Activated naive CD4-positive, alpha-beta T cell treated with anti-CD3 and anti-CD28 coated beads, Interleukin-2, amount 50 U/mL, for 72 hours (primary cell): ENCODE data around the gene ACSBG1. TPM values are rescaled to one million over a fixed set of nuclear protein-coding genes. Genes with fewer than 3 reads are reported as not detected.

Source experiments
- ATAC-seq, 2 donors: fragments of 150-1000 bp; cut with Tn5 transposase; 2 replicates each; pipeline ENCODE4 v1.10.0; 2021; ENCODE audit warnings: mild to moderate bottlenecking in 2 of 2, moderate library complexity in 2 of 2
- DNase-seq, 2 donors: peaks; one replicate each; pipeline ENCODE4 v3.0.0; 2021 to 2022; ENCODE audit warnings: low spot score in 2 of 2
- H3K27ac Mint-ChIP-seq, 2 donors: one replicate each; pipeline ENCODE4 v1.8.0; 2022; ENCODE audit warnings: mild to moderate bottlenecking in 2 of 2, mixed read lengths in 2 of 2
- H3K36me3 Mint-ChIP-seq, 2 donors: one replicate each; pipeline ENCODE4 v1.8.0; 2022; ENCODE audit warnings: mixed read lengths in 2 of 2
- H3K9me3 Mint-ChIP-seq, 2 donors: one replicate each; pipeline ENCODE4 v1.8.0; 2022; ENCODE audit warnings: mixed read lengths in 2 of 2
- total RNA-seq, 2 donors: library from RNA; stranded (reverse); gene quantifications; one replicate each; pipeline ENCODE4 v1.2.3, GENCODE V29; 2022

The ACSBG1 gene
- total RNA-seq, 2 donors from 2014 or later: not detected

DNA sequence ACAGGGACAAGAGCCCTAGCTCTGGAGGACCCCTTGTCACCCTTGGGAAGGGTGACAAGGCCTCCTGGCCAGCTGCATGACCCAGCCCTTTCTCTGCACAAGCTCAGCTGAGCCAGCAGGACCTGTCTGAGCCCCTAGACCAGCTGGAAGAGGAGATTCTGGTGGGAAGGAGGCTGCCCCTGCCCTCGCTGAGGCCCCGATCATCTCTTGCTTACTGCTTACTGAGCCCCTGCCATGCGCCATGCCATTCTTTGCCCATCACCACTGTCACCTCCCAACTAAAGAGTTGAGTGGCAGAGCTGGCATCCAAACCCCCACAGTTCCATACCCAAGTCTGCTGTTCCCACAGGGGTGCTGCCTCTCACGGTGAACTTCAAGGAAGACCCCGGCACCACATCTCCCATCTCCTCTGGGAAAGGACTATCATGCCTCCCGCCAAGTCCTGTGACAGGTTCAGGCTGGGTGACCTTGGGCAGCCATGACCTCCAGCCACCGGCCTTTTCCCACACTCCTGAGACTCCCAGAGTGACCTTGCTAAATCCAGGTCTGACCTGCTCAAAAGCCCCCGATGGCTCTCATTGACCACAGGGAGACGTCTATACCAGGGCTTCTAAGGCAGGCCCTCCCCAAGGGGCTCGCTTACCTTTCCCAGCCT is 34.0 kb downstream of the ACSBG1 start:
- ATAC-seq: no peak
- H3K27ac Mint-ChIP-seq: no peak overlapping the region
- no peaks in the 10 kb centered on the region for H3K36me3 Mint-ChIP-seq
- no peak for DNase-seq
- no peaks in the 10 kb centered on the region for H3K9me3 Mint-ChIP-seq

DNA sequence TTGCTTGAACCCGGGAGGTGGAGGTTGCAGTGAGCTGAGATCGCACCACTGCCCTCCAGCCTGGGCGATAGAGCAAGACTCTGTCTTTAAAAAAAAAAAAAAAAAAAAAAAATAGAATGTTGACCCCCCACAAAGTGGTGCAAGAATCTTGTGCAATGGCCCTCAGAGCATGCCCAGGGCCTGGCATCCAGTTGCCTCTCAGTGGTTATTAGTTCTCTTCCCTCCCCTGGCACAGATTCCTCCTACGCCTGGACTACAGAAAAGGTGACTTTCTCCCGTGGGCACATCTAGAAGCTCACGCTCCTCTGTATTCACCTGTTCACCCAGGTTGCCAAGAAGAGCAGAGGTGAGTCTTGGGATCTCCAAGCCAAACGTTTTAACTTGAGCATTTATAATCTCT is 36.7 kb downstream of the ACSBG1 start:
- no peaks in the 10 kb centered on the region for H3K9me3 Mint-ChIP-seq
- DNase-seq (no peak), ATAC-seq (no peak)
- no peaks in the 10 kb centered on the region for H3K36me3 Mint-ChIP-seq
- no peak overlapping the region for H3K27ac Mint-ChIP-seq

DNA sequence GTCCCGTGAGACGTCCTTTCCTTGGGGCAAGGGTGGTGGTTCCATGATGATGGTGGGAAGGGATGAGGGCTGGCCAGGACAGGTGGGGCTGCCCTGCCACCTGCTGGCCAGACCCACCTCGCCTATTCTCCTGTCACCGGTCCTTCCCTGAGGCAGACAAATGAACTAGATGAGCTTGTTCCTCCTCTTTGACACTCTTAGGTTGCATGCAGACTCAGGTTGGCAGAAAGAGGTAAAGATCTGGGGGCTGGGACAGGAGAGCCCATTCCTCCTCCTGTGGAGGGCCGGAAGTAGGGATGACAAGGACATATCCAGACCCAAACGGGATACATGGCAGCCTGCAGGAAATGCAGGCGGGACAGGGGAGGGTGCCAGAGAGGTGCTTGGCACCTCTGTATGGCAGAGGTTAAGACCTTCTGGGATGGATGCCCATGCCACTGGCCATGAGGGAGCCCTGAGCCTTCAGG is 38.6 kb downstream of the ACSBG1 start:
- H3K27ac Mint-ChIP-seq: no peak overlapping the region
- peak; percentile 92 to 95 for ATAC-seq
- DNase-seq: peak; percentile 45 to 53

DNA sequence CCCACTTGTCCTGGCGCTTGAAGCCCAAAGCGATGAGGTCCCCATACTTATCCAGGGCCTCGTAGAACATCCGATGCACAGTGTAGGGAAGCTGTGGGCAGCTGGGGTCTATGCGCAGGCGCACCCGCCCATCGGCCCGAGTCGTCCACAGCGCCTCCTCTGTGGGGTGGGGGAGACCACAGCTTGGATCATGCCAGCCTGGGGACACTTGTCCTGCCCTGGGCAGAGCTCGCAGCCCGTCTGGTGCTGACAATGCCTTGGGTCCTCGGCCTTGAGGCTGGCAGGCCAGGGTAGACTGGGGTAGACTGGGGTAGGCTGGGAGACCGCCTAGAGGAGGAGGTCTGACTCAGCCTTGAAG is 39.8 kb downstream of the ACSBG1 start:
- ATAC-seq: no peak
- peaks cover 0 to 4% of the 10 kb centered on the region in 2 donors for H3K9me3 Mint-ChIP-seq
- H3K27ac Mint-ChIP-seq: peak overlapping the region; percentile 35 to 79
- no peaks in the 10 kb centered on the region for H3K36me3 Mint-ChIP-seq
- peak in 1 of 2 donors; percentile 47 for DNase-seq

More for the DNA sequence above, 38.6 kb downstream of the ACSBG1 start:
- Mint-ChIP-seq H3K9me3 (peaks cover 0 to 4% of the 10 kb centered on the region in 2 donors), H3K36me3 (no peaks in the 10 kb centered on the region)

DNA sequence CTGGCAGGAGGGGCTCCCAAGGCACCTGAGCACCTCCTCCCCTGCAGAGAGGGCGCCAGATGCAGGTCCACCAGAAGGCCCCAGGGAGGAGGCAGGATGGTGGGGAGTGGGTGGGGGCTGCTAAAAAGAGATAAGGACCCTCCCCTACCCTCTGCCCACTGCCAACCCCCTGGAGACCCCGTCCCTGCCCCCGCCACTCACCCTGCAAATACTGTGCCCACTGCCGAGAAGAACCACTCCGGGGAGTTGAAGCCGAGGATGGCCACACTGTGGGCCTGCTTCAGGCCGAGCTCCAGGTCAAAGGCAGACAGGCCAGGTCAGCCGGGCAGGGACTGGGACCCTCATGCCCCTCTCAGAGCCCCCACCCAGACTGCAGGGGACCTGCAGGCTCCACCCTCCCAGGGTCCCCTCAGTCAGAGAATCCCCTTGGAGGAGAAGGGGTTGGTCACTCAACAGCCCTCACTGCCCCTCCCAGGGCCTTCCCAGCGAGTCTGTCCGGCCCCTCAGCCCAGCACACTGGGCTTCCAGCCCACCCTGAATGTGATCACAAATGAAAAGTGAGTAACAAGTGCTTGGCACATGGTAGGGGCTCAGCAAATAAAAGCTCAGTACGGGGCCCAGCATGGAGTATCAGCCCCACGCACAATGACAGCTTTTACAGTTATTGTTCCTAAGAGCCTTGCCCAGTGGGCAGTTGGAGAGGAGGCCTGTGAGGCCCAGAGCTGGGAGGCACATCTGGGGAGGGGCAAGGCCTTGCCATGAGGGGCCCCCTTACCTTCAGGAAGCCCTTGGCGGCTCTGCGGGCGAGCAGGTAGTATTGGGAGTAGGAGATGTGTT is 40.4 kb downstream of the ACSBG1 start:
- H3K36me3 Mint-ChIP-seq: no peaks in the 10 kb centered on the region
- DNase-seq (peak in 1 of 2 donors; percentile 30), ATAC-seq (no peak)
- peak overlapping the region; percentile 35 to 79 for H3K27ac Mint-ChIP-seq
- peaks cover 0 to 4% of the 10 kb centered on the region in 2 donors for H3K9me3 Mint-ChIP-seq

DNA sequence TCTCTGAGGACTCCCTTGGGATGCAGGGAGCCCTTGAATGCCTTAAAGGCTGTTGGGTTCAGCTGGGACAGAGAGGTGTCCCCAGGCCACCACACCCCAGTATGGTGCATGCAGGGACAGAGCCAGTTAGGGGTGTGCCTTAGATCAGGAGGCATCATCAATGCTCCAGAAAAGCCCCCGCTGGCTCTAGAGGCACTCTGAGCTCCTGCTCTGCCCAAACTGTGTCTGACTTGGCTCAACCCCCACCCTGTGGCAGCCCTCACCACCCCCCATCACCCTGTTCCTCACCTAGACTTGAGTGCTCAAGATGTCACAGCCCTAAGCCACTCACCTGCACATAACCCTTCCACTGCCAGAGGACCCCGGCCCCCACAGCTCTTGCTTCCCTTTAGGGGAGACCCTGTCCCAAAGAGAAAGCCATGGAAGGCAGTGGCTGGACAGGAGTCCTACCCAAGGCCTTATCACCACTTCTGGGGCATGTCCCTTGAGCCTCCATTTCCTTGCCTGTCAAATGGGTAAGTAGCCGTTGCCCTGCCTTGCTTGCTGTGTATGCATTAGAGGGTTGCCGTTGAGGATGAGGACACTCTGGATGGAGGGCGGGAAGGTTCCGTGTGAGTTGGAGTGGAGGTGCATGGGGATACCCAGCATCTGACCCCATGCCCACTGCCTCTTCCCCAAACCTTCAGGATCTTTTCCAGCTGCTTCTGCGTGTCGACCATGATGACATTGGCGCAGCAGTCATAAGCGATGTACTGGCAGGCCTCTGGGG is 41.4 kb downstream of the ACSBG1 start:
- DNase-seq: peak in 1 of 2 donors; percentile 33
- H3K36me3 Mint-ChIP-seq: no peaks in the 10 kb centered on the region
- peaks cover 0 to 4% of the 10 kb centered on the region in 2 donors for H3K9me3 Mint-ChIP-seq
- peak overlapping the region in 1 of 2 donors; percentile 35 for H3K27ac Mint-ChIP-seq
- ATAC-seq: no peak

DNA sequence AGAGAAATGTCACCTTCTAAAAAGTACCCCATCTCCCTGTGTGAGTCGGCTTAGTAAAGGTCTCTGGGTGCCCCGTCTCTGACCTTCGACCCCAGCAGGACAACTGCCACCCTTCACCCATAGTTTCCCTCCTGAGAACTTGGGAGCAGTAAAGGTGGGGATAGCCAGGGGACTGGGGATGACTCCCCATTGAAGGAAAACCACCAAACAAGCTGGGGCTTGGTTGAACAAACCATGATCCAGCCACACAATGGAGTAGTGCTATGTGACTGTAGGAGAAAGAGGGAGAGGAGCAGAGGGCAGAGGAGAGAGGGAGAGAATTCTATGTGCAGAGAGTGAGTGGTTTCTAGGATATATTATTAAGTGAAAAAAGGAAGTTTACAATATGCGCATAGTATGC is 51.5 kb downstream of the ACSBG1 start:
- H3K9me3 Mint-ChIP-seq: no peaks in the 10 kb centered on the region

DNA sequence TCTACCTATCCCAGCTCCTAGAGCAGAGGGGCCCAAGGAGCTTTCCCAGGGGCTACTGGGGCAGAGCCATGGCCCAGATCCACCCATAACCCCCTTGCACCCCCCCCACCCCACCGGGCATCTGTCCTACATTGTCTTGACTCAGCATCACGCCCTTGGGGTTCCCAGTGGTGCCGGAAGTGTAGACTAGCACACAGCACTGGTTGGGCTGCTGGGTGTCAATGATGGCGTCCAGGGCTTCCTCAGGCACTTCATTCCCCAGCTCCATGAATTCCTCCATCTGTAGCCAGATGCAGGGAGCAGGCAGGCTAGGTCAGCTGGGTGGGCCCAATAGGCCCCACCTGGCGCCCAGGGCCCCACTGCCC is 52.0 kb downstream of the ACSBG1 start:
- H3K36me3 Mint-ChIP-seq: peaks cover 0 to 7% of the 10 kb centered on the region in 2 donors
- ATAC-seq (no peak), DNase-seq (no peak)
- H3K9me3 Mint-ChIP-seq: no peaks in the 10 kb centered on the region
- peak overlapping the region in 1 of 2 donors; percentile 57 for H3K27ac Mint-ChIP-seq

More for the DNA sequence above, 51.5 kb downstream of the ACSBG1 start:
- DNase-seq: no peak
- H3K36me3 Mint-ChIP-seq: peaks cover 0 to 7% of the 10 kb centered on the region in 2 donors
- ATAC-seq: no peak
- peak overlapping the region in 1 of 2 donors; percentile 57 for H3K27ac Mint-ChIP-seq

DNA sequence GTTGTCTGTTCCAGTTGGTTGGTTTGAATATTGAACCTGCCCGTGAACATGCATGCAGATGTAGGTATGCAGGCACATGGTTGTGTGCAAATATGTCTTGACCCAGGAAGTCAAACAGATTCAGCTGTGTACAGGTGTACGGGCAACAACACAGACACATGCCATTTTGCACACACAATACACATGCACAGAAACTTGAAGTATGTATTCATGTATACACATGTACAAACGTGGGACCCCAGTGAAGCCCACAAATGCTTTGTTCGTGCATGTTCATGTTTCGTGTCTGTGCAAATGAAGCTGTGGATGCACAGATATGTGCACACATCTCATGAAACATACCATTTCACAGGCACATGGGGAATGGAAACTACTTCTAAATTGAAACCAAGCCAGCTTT is 54.5 kb downstream of the ACSBG1 start:
- Mint-ChIP-seq H3K36me3 (no peaks in the 10 kb centered on the region), H3K9me3 (no peaks in the 10 kb centered on the region), H3K27ac (no peak overlapping the region)
- ATAC-seq: no peak
- no peak for DNase-seq

DNA sequence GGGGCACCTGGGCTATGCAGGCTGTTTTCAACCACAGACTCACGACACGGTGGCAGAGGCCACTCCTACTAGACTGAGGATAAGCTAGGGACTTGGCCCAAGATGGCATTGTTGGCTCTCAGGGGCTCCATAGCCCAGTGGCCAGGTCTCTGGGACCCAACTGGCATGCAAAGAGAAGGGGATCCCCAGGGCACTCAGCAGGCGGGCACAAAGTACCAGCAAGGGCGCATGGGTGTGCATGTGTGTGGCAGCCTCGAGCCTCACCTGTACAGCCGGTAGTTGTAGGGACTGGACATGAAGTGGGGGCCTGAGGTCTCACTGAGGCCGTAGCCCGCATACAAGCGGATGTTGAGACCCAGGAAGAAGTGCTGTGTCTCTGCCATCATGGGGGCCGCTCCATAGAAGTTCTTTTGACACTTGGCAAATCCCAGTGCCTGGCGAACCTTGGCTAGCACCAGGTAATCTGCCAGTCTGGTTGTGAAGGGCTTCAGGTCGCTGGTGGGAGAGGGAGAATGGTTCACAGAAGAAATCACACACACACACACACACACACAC is 55.0 kb downstream of the ACSBG1 start:
- H3K9me3 Mint-ChIP-seq: no peaks in the 10 kb centered on the region
- ATAC-seq: no peak

DNA sequence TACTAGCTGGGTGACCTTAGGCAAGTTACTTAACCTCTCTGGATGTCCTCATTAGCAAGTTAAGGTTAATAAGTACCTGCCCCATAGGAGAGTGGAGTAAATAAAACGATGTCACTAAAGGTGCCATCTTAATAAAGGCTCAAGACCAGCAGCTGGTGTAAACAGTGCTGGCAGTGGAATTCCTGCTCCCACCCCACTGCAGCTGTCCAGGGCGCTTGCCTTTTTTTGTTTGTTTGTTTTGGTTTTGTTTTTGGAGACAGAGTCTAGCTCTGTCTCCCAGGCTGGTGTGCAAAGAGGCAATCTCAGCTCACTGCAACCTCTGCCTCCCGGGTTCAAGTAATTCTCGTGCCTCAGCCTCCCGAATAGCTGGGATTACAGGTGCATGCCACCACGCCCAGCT is 56.3 kb downstream of the ACSBG1 start:
- Mint-ChIP-seq H3K9me3 (no peaks in the 10 kb centered on the region), H3K27ac (no peak overlapping the region), H3K36me3 (peaks cover 0 to 6% of the 10 kb centered on the region in 2 donors)
- no peak for ATAC-seq
- DNase-seq: no peak

More for the DNA sequence above, 55.0 kb downstream of the ACSBG1 start:
- DNase-seq: no peak
- Mint-ChIP-seq H3K36me3 (no peaks in the 10 kb centered on the region), H3K27ac (no peak overlapping the region)

DNA sequence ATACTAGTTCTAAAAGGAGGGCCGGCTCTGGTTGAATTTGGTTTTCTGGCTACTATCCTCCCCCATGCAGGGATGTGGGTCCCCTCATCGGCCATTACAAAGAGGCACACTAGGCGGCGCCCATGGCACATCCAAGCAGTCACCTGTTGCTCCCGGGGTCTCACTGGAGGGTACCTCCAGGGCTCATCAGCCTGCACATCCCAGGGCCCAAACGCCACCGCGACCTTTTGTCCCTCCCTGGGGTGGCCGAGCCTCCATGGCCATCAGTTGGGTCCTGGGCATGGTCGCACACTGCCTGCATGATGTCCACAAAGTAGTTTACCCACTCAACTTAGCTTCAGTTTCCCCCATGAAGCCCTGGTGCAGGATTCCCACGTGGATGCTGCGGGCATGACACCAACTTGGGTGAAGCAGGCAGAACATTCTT is 56.9 kb downstream of the ACSBG1 start:
- no peaks in the 10 kb centered on the region for H3K9me3 Mint-ChIP-seq
- no peak overlapping the region for H3K27ac Mint-ChIP-seq
- ATAC-seq: peak in 1 of 2 donors; percentile 76
- peaks cover 0 to 12% of the 10 kb centered on the region in 2 donors for H3K36me3 Mint-ChIP-seq
- DNase-seq: peak in 1 of 2 donors; percentile 45

DNA sequence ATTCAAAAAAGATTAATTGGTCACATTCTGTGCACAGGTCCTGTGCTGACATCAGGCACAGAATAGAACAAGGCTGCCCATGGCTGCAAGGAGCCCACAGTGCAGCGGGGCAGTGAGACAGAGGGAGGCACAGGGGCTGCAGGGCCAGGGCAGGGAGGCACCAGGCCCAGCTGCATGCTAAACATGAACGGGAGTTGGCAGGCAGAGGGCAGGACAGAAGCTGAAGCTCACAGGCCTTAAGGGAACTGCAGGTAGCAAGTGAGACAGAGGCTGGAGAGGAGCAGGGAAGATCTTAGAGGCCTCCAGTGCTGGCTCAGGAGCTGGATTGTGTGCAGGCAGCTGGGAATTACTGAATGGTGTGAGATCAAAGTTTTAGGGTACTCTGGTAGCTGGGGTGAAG is 59.0 kb downstream of the ACSBG1 start:
- no peak for DNase-seq
- Mint-ChIP-seq H3K9me3 (no peaks in the 10 kb centered on the region), H3K27ac (no peak overlapping the region), H3K36me3 (peaks cover 7 to 25% of the 10 kb centered on the region in 2 donors)
- ATAC-seq: no peak

DNA sequence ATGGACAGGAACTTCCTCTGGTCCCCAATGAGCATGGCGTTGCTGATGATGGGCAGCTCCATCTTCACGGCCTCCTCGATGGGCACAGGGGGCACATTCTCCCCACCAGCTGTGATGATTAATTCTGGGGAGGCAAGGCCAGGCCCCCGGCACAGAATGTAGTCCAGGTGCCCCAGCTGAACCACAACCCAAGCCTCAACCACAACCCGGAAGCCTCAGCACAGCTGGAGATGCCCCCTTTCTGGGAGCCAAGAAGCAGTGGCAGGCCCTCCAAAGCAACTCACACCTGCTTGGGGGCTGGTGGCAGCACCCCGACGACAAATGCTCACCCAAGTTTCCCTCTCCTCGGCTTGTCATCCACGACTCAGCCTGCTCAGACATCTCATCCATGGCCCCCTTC is 60.0 kb downstream of the ACSBG1 start:
- ATAC-seq: no peak
- H3K36me3 Mint-ChIP-seq: peaks cover 13 to 26% of the 10 kb centered on the region in 2 donors
- H3K9me3 Mint-ChIP-seq: no peaks in the 10 kb centered on the region
- DNase-seq: no peak
- peak overlapping the region; percentile 16 to 58 for H3K27ac Mint-ChIP-seq

DNA sequence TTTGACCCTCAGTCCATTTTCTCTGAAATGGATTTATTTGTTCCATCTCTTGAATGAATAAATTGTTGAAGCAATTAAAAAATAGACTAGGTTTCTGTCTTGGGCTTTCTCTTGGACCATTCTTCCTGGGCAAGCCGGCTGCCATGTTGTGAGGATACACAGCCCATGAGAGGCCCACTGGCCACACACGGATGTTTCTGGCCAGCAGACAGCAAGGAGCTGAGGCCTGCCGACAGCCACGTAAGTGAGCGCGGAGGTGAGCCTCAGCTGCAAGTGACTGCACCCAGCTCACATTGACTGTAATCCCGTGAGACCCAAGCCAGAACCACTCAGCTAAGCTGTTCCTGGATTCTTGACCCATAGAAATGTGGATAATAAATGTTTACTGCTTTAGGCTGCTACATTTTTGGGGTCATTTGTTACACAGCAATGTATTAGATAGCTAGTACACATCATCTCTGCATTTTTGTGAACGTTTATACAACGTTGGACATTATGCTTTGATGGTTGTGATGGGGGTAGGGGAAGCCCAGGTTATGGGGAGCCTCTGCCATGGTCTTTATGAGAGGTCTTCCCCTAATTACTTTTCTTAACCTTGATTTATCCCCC is 62.4 kb downstream of the ACSBG1 start:
- ATAC-seq (no peak), DNase-seq (no peak)
- H3K36me3 Mint-ChIP-seq: peaks cover 13 to 35% of the 10 kb centered on the region in 2 donors
- no peak overlapping the region for H3K27ac Mint-ChIP-seq
- H3K9me3 Mint-ChIP-seq: no peaks in the 10 kb centered on the region
